WTC11 (cell line): ENCODE data around the gene ZBTB12. TPM values are rescaled to one million over a fixed set of nuclear protein-coding genes. Genes with fewer than 3 reads are reported as not detected.

Experiments used
- ATAC-seq: fragments of 200-7000 bp; cut with Tn5 transposase; 2 replicates; pipeline ENCODE4 v1.10.0; 2021; ENCODE audit warnings: mild to moderate bottlenecking, moderate library complexity
- CTCF ChIA-PET: fragments of 300-600 bp; sonication (Branson Sonifier 250); formaldehyde crosslinking; loops from one replicate; lab custom pipeline; 2021; ENCODE audit warnings: antibody characterized with exemption; lab: Charles Lee
- POLR2A ChIA-PET: fragments of 350-600 bp; sonication (Branson Sonifier 250); formaldehyde crosslinking; loops from one replicate; lab custom pipeline; 2021; ENCODE audit warnings: antibody characterized with exemption; lab: Charles Lee
- DNase-seq: peaks from one replicate; pipeline ENCODE4 v3.0.0; 2021; ENCODE audit warnings: low spot score
- H3K27ac Mint-ChIP-seq: 2 replicates; pipeline ENCODE4 v1.8.0; 2021; ENCODE audit warnings: mixed read lengths
- H3K27me3 Mint-ChIP-seq: 2 replicates; pipeline ENCODE4 v1.8.0; 2021; ENCODE audit warnings: low read depth, mild to moderate bottlenecking, moderate library complexity, mixed read lengths
- H3K36me3 Mint-ChIP-seq: 2 replicates; pipeline ENCODE4 v1.8.0; 2021; ENCODE audit warnings: mixed read lengths
- H3K4me1 Mint-ChIP-seq: 2 replicates; pipeline ENCODE4 v1.8.0; 2022; ENCODE audit warnings: mixed read lengths
- H3K4me3 Mint-ChIP-seq: 2 replicates; pipeline ENCODE4 v1.8.0; 2021; ENCODE audit warnings: mild to moderate bottlenecking, moderate library complexity, mixed read lengths
- H3K9me3 Mint-ChIP-seq: 2 replicates; pipeline ENCODE4 v1.8.0; 2021; ENCODE audit warnings: mixed read lengths
- ATF1 ChIP-seq: sonication (generic); formaldehyde crosslinking; IDR thresholded peaks from 2 replicates; pipeline ENCODE4 v1.8.1; 2023; ENCODE audit warnings: mild to moderate bottlenecking, moderate library complexity, missing genetic modification reagents
- CBFB ChIP-seq: sonication (generic); formaldehyde crosslinking; IDR thresholded peaks from 2 replicates; pipeline ENCODE4 v1.8.1; 2022; ENCODE audit warnings: mild to moderate bottlenecking, low read depth, missing genetic modification reagents
- NR2C2 ChIP-seq: sonication (generic); formaldehyde crosslinking; IDR thresholded peaks from 2 replicates; pipeline ENCODE4 v1.8.0; 2022; ENCODE audit warnings: mild to moderate bottlenecking, missing genetic modification reagents
- SMAD4 ChIP-seq: sonication (generic); formaldehyde crosslinking; IDR thresholded peaks from 2 replicates; pipeline ENCODE4 v1.8.0; 2022; ENCODE audit warnings: mild to moderate bottlenecking, missing genetic modification reagents
- TEAD1 ChIP-seq: sonication (generic); formaldehyde crosslinking; IDR thresholded peaks from 2 replicates; pipeline ENCODE4 v1.8.0; 2022; ENCODE audit warnings: mild to moderate bottlenecking, missing genetic modification reagents
- ZNF671 ChIP-seq: fragments of 250-450 bp; sonication (Bioruptor Pico); IDR thresholded peaks from 2 replicates; pipeline ENCODE4 v1.8.0; 2021; ENCODE audit warnings: mild to moderate bottlenecking
- total RNA-seq: library from RNA; stranded (reverse); gene quantifications from 3 replicates; pipeline ENCODE4 v1.2.3, GENCODE V29; 2021
- TF ChIP-seq, protein P1 (sequence below): sonication (generic); formaldehyde crosslinking; conservative IDR thresholded peaks from 2 replicates; pipeline ENCODE4 v1.8.1; 2023; ENCODE audit warnings: mild to moderate bottlenecking, low read depth, missing genetic modification reagents, moderate library complexity
- TF ChIP-seq, protein P2 (sequence below): sonication (generic); formaldehyde crosslinking; IDR thresholded peaks from 2 replicates; pipeline ENCODE4 v1.8.0; 2023; ENCODE audit warnings: mild to moderate bottlenecking, missing genetic modification reagents
- TF ChIP-seq, protein P3 (sequence below): sonication (generic); formaldehyde crosslinking; IDR thresholded peaks from 2 replicates; pipeline ENCODE4 v1.8.1; 2023; ENCODE audit warnings: mild to moderate bottlenecking, missing genetic modification reagents
- TF ChIP-seq, protein P4 (sequence below): fragments of 250-450 bp; sonication (Bioruptor Pico); IDR thresholded peaks from 2 replicates; pipeline ENCODE4 v1.9.0; 2021; ENCODE audit warnings: moderate library complexity, mild to moderate bottlenecking, inconsistent platforms, borderline replicate concordance
- TF ChIP-seq, protein P5 (sequence below): fragments of 250-450 bp; sonication (Bioruptor Pico); IDR thresholded peaks from 2 replicates; pipeline ENCODE4 v1.9.0; 2021; ENCODE audit warnings: mild to moderate bottlenecking
- TF ChIP-seq, protein P6 (sequence below): fragments of 250-450 bp; sonication (Bioruptor Pico); IDR thresholded peaks from 2 replicates; pipeline ENCODE4 v1.9.0; 2021; ENCODE audit warnings: mild to moderate bottlenecking
- TF ChIP-seq, protein P7 (sequence below): sonication (generic); formaldehyde crosslinking; IDR thresholded peaks from 2 replicates; pipeline ENCODE4 v1.8.1; 2023; ENCODE audit warnings: mild to moderate bottlenecking, missing genetic modification reagents, moderate library complexity
- TF ChIP-seq, protein P8 (sequence below): fragments of 250-450 bp; sonication (Bioruptor Pico); IDR thresholded peaks from 2 replicates; pipeline ENCODE4 v2.1.2; 2022; ENCODE audit warnings: mild to moderate bottlenecking, moderate library complexity

The ZBTB12 gene
- total RNA-seq, 1 experiment from 2014 or later = 24.0 TPM

DNA sequence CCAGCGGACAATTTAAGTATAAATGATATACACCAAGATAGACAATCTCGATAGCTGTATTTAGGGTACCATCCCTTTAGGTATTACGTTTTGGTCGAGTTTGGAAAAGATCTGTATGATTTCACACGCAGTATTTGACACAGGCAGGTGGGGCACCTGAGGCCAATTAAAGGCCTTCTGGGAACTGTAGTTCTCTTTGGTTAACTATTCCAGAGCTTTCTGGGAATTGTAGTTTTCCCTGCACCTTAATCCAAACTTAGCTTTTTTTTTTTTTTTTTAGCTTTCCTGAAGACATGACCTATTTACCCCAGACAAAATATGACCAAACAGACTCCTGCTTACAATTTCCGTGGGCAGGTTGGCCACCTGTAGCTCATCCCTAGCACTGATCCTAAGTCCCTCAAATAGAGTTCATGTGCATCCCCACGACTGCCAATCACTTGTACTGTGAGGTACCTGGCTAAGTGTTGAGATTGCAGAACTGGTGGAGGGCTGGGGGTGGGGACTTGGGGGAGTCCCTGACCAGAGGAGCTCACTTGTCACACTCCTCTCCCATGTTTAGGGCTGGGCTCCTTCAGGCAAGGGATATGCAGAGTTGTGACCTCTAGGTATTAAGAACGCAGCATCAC, 3.4 kb downstream of the ZBTB12 start:
- H3K27ac Mint-ChIP-seq = peak overlapping the region; percentile 96
- peaks cover 20% of the 10 kb centered on the region for H3K36me3 Mint-ChIP-seq
- ATAC-seq = peak; percentile 34
- no peaks in the 10 kb centered on the region for H3K9me3 Mint-ChIP-seq
- ChIA-PET CTCF (interaction anchor here (0.6 to 2.6 kb wide), 14 partner anchors 10 to 522 kb away, joined by 3 to 22 read pairs (median 4); partner anchors contain the start of gene LSM2), POLR2A (interaction anchor here (0.6 to 2.1 kb wide), 5 partner anchors 54 to 1391 kb away, joined by 3 to 6 read pairs (median 3); partner anchors contain the start of gene HSPA1B)
- no peaks in the 10 kb centered on the region; the same call in 1 of the 2 replicates for H3K27me3 Mint-ChIP-seq
- H3K4me3 Mint-ChIP-seq = peak overlapping the region; percentile 96
- peaks cover 23% of the 10 kb centered on the region for H3K4me1 Mint-ChIP-seq
- no peak for DNase-seq
- TF ChIP-seq, protein P1, sequence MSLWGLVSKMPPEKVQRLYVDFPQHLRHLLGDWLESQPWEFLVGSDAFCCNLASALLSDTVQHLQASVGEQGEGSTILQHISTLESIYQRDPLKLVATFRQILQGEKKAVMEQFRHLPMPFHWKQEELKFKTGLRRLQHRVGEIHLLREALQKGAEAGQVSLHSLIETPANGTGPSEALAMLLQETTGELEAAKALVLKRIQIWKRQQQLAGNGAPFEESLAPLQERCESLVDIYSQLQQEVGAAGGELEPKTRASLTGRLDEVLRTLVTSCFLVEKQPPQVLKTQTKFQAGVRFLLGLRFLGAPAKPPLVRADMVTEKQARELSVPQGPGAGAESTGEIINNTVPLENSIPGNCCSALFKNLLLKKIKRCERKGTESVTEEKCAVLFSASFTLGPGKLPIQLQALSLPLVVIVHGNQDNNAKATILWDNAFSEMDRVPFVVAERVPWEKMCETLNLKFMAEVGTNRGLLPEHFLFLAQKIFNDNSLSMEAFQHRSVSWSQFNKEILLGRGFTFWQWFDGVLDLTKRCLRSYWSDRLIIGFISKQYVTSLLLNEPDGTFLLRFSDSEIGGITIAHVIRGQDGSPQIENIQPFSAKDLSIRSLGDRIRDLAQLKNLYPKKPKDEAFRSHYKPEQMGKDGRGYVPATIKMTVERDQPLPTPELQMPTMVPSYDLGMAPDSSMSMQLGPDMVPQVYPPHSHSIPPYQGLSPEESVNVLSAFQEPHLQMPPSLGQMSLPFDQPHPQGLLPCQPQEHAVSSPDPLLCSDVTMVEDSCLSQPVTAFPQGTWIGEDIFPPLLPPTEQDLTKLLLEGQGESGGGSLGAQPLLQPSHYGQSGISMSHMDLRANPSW (CRISPR knock-in tag) = no peak
- TF ChIP-seq SMAD4 (CRISPR knock-in tag) (no peak), NR2C2 (CRISPR knock-in tag) (no peak), ATF1 (CRISPR knock-in tag) (no peak), CBFB (CRISPR knock-in tag) (no peak)
- TF ChIP-seq, protein P2, sequence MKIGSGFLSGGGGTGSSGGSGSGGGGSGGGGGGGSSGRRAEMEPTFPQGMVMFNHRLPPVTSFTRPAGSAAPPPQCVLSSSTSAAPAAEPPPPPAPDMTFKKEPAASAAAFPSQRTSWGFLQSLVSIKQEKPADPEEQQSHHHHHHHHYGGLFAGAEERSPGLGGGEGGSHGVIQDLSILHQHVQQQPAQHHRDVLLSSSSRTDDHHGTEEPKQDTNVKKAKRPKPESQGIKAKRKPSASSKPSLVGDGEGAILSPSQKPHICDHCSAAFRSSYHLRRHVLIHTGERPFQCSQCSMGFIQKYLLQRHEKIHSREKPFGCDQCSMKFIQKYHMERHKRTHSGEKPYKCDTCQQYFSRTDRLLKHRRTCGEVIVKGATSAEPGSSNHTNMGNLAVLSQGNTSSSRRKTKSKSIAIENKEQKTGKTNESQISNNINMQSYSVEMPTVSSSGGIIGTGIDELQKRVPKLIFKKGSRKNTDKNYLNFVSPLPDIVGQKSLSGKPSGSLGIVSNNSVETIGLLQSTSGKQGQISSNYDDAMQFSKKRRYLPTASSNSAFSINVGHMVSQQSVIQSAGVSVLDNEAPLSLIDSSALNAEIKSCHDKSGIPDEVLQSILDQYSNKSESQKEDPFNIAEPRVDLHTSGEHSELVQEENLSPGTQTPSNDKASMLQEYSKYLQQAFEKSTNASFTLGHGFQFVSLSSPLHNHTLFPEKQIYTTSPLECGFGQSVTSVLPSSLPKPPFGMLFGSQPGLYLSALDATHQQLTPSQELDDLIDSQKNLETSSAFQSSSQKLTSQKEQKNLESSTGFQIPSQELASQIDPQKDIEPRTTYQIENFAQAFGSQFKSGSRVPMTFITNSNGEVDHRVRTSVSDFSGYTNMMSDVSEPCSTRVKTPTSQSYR (CRISPR knock-in tag) = no peak
- TF ChIP-seq, protein P3, sequence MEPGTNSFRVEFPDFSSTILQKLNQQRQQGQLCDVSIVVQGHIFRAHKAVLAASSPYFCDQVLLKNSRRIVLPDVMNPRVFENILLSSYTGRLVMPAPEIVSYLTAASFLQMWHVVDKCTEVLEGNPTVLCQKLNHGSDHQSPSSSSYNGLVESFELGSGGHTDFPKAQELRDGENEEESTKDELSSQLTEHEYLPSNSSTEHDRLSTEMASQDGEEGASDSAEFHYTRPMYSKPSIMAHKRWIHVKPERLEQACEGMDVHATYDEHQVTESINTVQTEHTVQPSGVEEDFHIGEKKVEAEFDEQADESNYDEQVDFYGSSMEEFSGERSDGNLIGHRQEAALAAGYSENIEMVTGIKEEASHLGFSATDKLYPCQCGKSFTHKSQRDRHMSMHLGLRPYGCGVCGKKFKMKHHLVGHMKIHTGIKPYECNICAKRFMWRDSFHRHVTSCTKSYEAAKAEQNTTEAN (CRISPR knock-in tag) = no peak

DNA sequence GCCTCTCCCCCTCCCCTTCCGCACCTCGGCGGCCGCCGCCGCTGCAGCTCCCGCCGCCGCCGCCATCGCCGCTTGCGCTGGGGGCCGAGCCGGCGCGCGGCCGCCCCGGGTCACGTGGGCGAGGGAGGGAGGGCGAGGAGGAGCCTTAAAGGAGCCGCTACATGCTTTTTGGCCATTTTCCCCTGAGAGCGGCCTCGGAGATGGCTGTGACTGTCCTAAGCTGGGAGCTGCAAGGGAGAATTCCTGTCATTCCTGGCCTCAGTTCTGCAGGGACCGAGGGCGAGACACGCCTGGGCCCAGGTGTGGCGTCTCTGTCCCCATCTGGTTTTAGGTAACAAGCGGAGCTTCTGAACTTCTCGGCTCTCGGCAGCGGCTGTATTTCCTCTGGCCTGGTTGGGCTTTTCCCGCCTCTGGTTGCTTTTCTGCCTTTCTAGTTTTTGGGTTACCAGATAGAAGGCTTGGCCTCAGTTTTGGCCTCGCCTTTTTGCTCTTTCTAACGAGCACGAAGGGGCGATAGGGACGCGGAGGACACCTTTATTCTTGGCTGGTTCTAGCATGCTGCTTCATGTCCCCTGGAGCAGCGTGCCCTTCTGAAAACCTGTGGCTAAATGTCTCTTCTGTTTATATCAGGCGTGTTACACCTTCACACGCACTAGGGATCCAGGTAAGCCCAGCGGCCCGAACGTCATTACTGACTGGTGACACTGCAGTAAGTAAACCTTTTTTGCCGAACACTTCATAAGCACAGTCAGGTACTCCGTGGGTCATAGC, 4.1 kb downstream of the ZBTB12 start, which contains the start of gene EHMT2:
Gene EHMT2, minus strand, starts transcription at position 87 of the 771 bp plus-strand sequence. Its CDS starts 21 bp downstream, at position 66.
- Mint-ChIP-seq H3K36me3 (peaks cover 27% of the 10 kb centered on the region), H3K4me1 (peaks cover 20% of the 10 kb centered on the region), H3K27ac (peak within 1 kb of the TSS; percentile 96), H3K27me3 (no peaks in the 10 kb centered on the region; the same call in 1 of the 2 replicates), H3K4me3 (peak within 1 kb of the TSS; percentile 96), H3K9me3 (no peaks in the 10 kb centered on the region)
- DNase-seq = peak; percentile 85
- CTCF ChIA-PET = interaction anchor here (0.8 to 2.6 kb wide), 15 partner anchors 9 to 298 kb away, joined by 3 to 22 read pairs (median 5); partner anchors contain the start of gene LSM2
- POLR2A ChIA-PET = interaction anchor here (0.6 to 2.1 kb wide), 6 partner anchors 35 to 1392 kb away, joined by 3 to 6 read pairs (median 3); partner anchors contain the start of genes HSPA1B and NEU1
- ATAC-seq = peak; percentile 32
- TF ChIP-seq, protein P4, sequence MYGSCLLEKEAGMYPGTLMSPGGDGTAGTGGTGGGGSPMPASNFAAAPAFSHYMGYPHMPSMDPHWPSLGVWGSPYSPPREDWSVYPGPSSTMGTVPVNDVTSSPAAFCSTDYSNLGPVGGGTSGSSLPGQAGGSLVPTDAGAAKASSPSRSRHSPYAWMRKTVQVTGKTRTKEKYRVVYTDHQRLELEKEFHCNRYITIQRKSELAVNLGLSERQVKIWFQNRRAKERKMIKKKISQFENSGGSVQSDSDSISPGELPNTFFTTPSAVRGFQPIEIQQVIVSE (CRISPR knock-in tag) = no peak
- TF ChIP-seq, protein P2 (CRISPR knock-in tag) = no peak
- TF ChIP-seq ZNF671 (CRISPR knock-in tag) (0 out of 2 replicates have a peak, but pooled peaks have one; percentile 52), TEAD1 (CRISPR knock-in tag) (peak; percentile 14; the same call in 1 of the 2 replicates)
- TF ChIP-seq, protein P5, sequence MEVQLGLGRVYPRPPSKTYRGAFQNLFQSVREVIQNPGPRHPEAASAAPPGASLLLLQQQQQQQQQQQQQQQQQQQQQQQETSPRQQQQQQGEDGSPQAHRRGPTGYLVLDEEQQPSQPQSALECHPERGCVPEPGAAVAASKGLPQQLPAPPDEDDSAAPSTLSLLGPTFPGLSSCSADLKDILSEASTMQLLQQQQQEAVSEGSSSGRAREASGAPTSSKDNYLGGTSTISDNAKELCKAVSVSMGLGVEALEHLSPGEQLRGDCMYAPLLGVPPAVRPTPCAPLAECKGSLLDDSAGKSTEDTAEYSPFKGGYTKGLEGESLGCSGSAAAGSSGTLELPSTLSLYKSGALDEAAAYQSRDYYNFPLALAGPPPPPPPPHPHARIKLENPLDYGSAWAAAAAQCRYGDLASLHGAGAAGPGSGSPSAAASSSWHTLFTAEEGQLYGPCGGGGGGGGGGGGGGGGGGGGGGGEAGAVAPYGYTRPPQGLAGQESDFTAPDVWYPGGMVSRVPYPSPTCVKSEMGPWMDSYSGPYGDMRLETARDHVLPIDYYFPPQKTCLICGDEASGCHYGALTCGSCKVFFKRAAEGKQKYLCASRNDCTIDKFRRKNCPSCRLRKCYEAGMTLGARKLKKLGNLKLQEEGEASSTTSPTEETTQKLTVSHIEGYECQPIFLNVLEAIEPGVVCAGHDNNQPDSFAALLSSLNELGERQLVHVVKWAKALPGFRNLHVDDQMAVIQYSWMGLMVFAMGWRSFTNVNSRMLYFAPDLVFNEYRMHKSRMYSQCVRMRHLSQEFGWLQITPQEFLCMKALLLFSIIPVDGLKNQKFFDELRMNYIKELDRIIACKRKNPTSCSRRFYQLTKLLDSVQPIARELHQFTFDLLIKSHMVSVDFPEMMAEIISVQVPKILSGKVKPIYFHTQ (CRISPR knock-in tag) = peak; percentile 52; the same call in 1 of the 2 replicates
- TF ChIP-seq, protein P6, sequence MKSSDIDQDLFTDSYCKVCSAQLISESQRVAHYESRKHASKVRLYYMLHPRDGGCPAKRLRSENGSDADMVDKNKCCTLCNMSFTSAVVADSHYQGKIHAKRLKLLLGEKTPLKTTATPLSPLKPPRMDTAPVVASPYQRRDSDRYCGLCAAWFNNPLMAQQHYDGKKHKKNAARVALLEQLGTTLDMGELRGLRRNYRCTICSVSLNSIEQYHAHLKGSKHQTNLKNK (CRISPR knock-in tag) = peak; percentile 44
- TF ChIP-seq, protein P7, sequence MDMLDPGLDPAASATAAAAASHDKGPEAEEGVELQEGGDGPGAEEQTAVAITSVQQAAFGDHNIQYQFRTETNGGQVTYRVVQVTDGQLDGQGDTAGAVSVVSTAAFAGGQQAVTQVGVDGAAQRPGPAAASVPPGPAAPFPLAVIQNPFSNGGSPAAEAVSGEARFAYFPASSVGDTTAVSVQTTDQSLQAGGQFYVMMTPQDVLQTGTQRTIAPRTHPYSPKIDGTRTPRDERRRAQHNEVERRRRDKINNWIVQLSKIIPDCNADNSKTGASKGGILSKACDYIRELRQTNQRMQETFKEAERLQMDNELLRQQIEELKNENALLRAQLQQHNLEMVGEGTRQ (CRISPR knock-in tag) = peak; percentile 98
- TF ChIP-seq, protein P8, sequence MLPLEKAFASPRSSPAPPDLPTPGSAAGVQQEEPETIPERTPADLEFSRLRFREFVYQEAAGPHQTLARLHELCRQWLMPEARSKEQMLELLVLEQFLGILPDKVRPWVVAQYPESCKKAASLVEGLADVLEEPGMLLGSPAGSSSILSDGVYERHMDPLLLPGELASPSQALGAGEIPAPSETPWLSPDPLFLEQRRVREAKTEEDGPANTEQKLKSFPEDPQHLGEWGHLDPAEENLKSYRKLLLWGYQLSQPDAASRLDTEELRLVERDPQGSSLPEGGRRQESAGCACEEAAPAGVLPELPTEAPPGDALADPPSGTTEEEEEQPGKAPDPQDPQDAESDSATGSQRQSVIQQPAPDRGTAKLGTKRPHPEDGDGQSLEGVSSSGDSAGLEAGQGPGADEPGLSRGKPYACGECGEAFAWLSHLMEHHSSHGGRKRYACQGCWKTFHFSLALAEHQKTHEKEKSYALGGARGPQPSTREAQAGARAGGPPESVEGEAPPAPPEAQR (CRISPR knock-in tag) = no peak
